Measurements from ENCODE around the gene BGN.

BGN gene

DNA sequence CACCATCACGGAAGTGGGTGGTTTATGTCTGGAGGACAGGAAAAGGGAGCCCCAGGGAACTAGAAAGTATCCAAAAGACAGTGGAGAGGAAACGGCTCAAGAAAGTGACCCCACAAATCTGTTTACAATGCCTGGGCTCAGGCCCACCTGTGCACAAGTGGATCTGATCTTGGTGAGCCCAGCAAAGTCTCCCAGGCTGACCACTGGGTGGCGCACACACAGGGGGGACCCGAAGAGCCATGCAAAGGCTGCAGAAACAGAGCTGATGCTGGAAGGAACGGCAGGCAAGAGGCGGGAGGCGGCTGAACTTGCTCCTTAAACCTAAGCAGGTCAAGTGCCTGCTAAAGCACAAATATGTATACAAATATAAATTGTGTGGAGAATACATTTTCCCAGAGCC, 34.0 kb upstream of the BGN start:
- DNase-seq (ENCODE audit: low spot score): peak; percentile 37

DNA sequence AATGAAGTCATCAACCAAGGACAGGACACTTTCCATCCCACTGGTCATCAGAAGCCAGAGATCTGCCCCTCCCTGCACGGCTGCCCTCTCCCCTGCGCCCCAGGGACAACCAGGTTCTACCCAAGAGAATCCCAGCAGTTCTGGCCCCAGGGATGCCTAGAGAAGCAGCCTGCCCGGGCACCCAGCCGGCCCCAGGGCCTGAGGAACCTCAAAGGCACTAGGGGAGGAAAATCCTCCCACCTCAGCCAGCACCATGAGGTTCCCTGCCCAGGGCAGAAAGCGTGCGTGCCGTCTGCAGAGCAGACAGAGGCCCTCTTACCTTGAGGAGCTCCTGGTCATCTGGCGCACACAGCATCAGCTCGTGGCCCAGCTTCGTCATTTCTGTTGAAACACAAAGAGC, 32.5 kb upstream of the BGN start:
- DNase-seq (ENCODE audit: low spot score): no peak

DNA sequence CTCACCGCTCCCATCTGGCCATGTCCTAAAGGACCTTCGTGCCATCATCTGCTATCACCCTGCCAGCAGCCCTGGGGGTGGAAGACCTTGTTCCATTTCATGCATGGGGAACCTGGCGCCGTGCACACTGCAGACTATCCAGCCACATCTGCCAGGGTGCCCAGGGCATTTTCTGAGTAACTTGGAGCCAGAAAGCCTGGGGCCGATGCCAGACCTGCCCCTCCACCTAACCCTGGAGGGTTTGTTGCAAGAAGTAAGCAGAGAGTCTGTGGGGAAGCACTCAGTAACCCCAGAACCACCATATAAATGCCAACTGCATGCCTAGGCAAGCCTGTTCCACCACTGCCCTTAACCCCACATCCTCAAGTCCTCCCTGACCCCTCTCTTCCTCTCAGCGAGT, 31.7 kb upstream of the BGN start:
- DNase-seq (ENCODE audit: low spot score): no peak

DNA sequence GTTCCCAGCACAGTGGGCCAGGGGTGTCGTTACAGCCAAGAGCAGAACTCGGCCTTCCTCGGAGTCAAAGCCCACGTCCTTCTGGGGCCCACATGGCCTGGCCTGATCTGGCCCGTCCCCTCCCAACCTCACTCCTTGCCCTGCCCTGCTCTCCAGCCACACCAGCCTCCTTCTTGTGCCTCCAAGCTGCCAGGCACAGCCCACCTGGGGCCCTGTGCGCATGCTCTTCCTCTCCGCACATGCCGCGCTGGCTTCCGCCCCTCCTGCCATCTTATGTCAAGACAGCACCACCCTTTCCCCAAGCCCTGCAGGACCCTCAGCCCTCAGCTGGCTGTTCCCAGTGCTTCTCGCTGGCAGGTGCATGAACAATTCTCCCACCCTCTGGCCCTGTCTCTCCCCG, 31.2 kb upstream of the BGN start:
- DNase-seq (ENCODE audit: low spot score): no peak

DNA sequence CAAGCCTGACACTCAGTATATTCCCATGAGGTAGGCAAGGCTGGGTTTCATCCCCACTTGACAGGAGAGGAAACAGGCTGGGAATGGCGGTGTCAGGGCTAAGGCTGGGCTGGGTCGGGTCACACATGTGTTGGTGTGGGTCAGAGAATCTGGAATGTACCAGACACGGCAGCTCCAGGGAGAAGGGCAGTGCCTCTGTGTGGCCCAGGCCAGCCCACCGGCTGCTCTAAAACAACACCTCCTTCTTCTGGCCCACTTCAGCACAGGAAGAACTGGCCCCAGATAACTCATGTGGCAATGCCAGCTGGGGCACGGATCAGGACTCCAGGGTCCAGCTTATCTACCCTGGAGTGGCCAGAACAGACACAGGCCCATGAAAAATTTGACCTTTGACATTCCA, 30.7 kb upstream of the BGN start:
- DNase-seq (ENCODE audit: low spot score): no peak

DNA sequence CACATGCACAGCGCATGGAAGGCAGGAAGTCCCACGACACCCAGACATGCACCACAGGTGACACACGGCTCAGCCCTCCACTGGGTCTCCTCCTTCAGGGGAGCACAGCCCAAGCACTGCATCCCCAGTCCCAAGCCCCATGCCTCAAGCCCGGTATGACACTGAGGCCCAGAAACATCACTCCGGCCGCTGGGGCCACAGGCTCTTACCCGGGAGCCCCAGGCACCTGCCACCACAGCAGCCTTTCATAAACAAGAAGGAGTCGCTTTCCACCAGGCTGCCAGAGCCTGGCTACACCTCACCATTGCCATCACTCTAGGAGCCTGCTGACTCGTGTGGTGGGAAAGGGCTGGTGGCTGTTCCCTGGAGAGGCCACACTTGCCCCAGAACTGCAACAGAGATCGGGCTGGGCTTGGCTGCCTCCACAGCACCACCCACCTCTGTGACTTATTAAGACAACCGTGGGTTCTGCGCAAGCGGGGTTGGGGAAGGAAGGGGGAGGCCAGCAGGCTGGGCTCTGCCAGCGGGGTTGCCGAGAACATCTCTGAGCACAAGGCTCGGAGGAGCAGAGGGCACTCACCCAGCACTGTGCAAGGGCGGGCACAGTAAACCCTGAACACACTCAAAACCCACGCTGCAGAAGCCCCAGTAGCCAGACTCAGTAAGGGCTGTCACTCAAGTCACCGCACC, 28.9 kb upstream of the BGN start:
- DNase-seq (ENCODE audit: low spot score): no peak

DNA sequence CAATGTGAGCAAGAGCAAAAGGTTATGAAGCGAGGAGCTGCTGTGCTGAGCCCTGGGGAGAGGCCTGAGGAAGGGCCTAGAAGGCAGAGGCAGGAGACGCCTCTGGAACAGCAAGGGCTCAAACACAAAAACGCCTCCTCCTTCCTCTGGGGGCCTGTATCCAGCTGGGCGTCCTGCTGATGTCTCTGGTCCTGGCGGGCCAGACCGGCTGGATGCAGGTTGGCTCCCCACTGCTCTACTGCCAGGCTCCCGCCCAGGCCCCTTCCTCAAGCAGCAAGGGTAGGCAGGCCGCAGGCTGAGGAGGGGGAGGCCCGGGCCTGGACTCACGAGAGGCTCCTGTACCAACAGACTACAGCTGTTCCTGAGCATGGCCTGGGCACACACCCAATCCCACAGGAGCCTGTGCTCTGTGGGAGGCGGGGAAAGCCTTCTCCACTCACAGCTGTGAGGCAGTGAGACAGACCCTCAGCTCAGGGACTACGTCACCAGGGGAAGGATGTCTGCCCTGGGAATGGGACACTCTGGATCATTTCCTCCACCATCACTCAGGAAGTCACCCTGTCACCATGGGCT, 26.7 kb upstream of the BGN start:
- no peak for DNase-seq (ENCODE audit: low spot score)

DNA sequence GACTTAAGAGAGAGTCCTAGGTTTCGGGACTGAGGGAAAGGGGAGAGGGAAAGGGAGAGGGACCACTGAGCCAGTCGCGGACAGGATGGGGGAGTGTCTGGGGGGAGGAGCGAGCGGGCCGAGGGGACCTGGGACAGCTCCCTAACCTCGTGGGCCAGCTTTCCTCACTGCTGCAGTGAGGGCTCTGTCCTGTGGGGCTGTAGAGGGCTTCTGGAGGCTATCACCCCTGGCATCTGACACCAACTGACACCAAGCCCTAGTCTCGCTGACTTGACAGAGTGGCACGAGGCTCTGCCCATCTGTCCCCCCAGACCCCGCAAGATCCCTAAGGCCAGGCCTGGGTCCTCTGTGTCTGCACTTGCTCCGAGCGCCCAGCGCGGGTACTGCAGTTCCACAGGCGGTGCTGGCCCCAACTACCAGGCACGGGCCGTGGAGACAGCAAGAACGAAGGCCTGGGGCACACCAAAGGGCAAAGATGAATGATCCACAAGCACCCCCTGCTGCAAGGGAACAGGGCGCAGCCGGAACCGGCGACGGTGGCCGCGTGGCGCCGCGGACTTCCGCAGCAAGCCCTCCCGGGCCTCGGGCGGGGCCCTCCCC, 24.9 kb upstream of the BGN start:
- peak; percentile 6 for DNase-seq (ENCODE audit: low spot score)

DNA sequence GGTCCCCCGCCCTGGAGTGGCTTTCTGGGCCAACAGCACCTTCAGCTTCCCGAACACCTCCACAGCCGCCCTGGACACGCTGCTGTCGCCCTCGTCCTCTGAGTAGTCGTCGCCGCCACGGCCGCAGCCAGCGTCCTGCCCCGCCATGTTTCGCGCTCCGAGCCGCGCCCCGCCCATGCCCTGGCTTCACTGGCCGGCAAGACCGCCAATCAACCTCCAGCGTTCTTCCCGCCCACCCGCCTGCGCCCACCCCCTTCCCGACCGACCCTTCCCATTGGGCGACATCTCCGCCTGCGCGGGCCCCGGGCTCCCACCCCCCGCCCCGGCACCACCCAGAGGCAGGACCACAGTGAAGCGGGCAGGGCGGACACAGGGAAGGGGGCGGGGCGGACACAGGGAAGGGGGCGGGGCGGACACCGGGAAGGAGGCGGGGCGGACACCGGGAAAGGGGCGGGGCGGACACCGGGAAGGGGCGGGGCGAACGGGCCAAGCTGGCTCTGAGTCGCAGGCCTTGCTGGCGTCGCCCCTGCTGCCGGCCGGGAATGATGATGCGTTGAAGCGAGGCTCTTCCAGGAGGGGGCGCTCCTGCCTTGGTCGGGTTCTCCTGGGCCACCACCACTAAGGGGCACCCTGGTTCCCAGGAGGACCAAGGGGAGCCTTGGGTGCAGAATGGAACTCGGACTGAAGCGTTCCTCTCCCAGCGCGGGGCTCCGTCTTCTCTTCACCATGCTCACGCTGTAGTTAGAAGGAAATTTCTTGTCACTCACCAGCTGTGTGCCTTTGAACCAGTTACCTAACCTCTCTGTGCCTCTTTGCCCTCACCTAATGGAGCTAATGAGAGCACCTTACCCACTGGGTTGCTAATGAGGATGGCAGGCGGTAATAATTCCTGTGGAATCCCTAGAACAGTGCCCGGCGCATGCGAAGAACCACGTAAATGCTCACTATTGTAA, 24.1 kb upstream of the BGN start, which contains the start of gene HAUS7:
HAUS7 (minus strand) TSS at position 166 of the 953 bp plus-strand sequence; CDS start at position 147, 19 bp downstream.
- peak; percentile 82 for DNase-seq (ENCODE audit: low spot score)

DNA sequence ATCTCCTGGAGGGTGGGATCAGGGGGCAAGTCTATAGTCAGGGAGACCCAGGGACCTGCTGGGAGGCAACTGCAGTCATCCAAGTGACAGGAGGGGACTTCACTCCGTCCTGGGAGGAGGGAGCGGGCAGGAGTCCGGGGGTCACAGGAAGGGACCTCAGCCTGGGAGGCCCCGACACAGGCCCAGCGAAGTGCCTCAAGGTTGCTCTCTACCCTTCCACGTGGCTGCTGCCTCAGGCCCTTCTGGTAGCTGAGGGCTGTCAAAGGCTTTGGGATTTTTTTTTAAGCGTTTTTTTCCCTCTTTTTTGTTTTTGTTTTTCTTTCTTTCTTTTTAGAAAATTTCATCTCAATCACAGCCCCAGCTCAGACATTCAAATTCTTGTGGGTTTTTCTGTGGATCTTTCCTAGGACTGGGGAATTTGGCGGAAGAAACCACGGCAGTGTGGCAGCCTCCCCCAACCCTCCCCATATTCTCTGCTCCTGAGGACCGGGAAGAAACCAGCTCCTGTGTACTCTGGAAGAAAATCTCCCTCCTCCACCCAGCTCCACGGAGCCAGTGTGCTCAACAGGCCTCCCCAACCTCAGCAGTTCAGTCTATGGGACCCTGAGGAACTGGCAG, 23.0 kb upstream of the BGN start:
- no peak for DNase-seq (ENCODE audit: low spot score)

DNA sequence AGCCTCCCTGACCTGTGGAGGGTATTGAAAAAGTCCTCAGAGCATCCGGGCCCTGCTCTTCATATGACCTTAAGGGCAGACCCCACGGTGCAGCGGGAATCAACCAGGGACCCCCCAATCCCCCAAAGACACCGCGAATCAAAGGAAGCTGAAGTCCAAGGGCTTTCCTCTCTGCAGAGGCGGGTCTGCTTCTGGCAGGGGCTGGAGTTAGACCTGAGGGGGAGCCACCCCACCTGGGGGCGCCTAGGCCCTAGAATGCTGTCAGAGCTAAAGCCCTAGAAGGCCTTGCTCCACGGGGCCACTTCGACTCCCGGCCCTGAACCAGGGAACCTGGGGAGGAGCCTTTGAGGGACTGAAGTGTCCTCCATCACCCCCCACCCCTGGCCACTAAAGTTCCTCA, 21.7 kb upstream of the BGN start:
- no peak for DNase-seq (ENCODE audit: low spot score)

DNA sequence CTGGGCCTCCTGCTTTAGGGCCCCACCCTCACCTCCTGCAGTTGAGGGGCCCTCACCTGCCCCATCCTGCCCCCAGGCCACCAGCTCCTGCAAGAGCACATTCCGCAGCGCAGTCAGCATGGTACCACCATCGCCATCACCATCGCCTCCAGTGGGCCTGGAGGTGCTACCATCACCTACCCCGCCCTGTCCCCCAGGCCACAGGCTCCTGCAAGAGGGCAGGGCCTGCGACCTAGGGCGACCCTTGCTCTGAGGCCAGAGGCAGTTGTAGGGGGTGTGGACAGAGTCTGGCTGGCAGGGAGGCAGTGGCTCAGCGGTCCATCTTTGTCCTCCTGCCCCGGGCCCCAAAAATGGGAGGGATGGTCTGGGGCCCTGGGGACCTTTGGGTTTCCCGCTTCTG, 20.5 kb upstream of the BGN start:
- DNase-seq (ENCODE audit: low spot score): no peak

DNA sequence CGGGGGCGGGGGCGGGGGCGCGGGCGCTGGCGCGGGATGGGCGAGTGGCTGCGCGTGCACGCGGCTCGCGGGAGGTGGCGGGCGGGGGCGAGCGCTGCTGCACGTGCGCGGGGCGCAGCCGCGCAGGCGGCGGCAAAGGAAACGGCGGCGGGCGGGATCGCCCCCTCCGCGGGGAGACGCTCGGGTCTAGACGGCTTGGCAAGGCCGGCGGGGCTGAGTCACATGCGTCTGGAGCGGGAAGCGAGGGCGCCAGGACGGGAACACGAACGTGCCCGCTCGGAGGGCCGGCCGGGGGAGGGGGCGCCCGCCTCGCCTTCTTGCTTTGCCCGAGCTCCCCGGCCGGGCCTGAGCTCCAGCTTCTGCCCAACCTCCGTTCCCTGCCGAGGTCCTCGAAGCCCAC, 20.1 kb upstream of the BGN start:
- no peak for DNase-seq (ENCODE audit: low spot score)

DNA sequence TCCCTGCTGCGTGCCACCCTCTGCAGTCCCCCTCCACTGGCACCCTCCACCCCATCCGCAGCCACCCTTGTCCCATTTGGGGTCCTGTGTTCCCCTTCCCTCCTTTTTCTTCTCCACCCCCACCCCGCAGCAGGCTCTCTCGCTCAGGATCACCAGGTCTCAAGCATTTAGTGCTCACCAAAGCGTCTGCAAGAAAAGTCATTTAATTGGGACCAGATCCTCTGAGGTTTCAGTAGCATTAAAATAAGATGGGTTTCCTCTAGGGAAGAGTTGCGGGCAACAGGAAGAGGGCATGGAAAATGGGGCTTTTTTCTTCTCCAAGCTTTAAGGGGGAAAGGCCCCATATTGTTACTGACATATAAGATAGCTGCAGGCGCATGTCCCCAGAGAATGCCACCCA, 19.5 kb upstream of the BGN start:
- DNase-seq (ENCODE audit: low spot score): no peak

DNA sequence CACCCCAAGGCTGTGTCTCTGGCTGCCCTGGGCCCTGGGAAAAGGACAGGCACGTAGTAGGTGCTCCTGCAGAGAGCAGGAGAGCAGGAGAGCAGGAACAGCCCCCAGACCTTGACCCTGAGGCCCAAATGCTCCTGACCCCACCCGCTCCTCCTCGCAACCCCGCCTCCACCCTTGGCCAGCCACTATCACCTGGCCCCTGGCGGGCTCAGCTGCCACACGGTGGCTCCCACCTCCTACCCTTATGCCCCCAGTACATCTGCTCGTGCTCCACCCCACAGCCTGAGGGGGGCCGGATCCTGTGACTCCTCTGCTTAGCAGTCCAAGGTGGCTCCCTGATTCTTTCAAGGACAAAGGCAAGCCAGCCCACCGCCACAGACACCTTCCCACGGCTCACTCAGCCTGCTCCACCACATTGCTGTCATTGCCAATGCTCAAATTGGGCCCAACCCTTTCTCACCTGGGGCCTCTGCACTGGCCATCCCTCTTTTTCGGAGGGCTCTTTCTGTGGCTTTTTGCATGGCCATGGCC, 19.0 kb upstream of the BGN start:
- DNase-seq (ENCODE audit: low spot score): no peak

DNA sequence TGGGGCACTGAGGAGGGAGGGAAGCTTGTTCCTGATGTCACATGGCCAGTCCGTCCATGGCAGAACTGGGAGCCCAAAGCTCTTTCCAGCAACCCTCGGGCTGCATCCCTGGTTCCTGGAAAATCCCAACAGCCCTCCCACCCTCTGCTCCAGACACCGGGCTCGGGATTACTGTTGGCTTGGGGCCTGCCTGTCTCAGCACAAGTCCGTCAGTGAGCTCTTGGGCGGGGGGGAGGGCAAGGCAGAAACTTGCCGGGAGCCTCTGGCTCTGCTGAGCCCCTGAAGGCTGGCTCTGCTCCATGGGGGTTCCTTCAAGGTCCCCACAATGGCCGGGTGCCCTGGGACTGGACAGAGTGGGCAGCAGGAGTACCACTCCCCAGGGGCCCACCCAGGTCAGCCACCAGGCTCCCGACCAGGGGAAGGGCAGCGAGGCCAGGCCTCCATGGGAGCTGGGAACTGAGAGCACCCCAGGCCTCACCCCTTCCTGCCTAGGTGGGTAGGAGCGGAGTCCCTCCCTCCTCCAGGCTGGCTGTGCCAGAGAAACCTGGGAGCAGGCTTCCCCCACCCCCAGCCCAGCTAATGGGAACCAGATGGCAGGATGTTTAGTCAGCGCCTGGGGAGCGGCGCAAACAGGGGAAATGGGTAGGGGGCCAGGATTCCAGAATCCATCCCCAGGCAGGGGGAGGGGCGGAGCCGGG, 18.0 kb upstream of the BGN start:
- no peak for DNase-seq (ENCODE audit: low spot score)

DNA sequence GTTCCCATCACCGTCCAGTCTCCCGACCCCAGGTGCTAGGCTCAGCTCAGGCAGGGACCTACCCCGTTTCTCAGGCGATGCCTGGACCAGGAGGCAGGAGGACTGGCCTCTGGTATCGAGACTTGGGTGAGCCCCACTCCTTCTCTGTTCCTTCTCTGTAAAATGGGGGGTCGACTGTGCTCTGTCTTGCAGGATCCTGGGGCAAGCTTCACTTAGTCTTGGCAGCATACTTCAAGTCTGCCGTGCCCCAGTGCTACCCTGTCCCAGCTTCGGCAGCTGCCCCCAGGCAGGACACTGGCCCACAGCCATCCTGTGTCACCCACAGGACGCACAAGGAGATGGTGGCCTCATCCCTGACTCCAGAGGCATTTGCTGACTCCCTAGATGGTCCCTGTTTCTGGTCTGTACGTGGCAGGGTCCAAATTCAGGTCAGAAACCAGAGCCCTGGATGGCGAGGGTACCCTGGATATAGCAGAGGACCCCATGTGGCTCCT, 17.4 kb upstream of the BGN start:
- DNase-seq (ENCODE audit: low spot score): no peak

DNA sequence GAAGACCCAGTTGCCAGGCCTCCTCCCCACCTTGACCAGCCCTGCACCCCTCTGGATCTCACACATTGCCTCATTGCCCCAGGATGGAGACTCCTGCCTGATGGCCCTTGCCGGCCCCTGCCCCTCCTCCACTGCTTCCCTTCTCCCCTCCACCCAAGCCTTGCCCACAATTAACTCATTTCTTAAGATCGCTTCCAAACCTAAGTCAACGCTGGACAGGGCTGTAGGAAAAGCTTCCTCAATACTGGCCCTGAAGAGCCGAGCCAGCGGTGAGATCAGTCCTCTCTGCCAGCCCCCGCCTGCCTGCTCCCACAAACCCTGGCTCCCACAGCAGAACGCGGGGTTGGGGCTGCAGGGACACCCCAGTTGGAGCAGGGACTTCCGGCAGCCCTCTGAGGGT, 16.9 kb upstream of the BGN start:
- no peak for DNase-seq (ENCODE audit: low spot score)

DNA sequence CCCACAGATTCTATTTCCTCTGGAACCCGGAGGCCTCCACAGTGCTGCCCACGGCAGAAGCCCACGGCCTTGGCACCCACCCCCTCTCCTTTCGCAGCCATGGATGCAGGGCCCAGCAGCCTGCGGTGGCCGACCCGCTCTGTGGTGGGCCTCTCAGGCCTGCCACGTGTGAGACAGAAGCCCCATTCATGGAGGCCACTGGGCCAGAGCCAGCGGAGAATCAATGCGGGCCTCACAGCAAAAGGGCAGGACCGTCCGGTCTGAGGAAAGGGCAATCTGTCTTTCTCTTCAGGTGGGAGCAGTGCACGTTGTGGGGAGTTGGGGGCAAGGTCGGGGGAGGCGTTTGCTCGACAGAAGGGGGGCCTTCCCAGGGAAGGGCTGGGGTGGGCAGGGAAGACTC, 16.0 kb upstream of the BGN start:
- DNase-seq (ENCODE audit: low spot score): no peak

DNA sequence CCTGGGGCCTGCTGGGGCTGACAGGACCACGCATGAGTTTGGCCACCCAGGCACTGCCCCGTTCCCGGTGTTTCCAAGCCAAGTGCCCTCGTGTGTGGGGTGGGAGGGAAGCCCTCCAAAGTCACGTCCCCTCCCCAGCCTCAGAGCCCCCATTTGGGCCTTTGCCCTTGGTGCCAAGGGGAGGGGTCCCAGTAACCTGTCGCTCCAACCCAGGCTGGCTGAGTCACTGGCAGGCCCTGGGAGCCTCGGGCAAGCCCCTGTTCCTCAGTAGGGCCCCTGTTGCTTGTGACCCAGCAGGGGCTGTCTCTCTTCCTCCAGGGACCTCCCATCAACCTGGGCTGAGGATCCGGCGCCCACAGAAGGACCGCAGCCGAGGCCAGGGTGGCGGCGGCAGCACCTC, 13.7 kb upstream of the BGN start:
- DNase-seq (ENCODE audit: low spot score): no peak

DNA sequence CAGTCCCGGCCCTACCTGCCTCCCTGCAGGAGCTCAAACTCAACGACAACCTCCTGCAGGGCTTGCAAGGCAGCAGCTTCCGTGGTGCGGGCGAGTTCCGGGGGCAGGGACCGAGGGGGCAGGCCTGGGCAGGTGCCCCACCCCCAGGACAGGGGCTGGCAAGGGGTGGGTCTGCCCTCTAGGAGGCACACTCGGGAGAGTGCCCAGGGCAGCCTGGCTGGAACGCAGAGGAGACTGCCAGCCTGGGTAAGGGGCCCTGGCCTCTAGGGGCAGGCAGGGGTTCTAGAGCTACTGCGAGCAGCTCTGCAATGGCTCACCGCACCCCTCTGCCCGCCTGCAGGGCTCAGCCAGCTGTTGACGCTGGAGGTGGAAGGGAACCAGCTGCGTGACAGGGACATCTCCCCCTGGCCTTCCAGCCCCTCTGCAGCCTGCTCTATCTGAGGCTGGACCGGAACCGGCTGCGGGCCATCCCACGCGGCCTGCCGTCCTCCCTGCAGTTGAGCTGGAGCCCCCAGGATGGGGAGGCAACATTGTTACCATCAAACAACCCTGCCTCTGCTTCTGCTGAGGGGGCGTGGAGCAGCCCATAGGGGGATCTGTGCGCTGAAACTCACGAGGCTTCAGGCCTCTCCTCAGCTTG, 12.3 kb upstream of the BGN start:
- DNase-seq (ENCODE audit: low spot score): no peak
